ENCODE measurements around the gene SDC4.

SDC4 gene

GRCh38 chr20:45362804-45363610, 14.8 kb upstream of the SDC4 start, which contains the start of gene SYS1 (continued):
- no peak for TF ChIP-seq PRDM2 (tag by site-specific recombination; IDR thresholded peaks at IDR 0.05; ENCODE audit: borderline replicate concordance)

GRCh38 chr20:45361793-45362192, 13.6 kb upstream of the SDC4 start:
- Histone ChIP-seq H3K9me3 (ENCODE audit: control insufficient read depth, insufficient read depth, low read depth, low read length) (no peaks in the 10 kb centered on the region), H3K36me3 (ENCODE audit: control insufficient read depth in 2 of 2, insufficient read depth in 1 of 2, low read length in 2 of 2) (peaks cover 0 to 19% of the 10 kb centered on the region in 2 experiments; a peak in 1 of 3 replicates), H3K4me1 (ENCODE audit: control insufficient read depth, insufficient read depth, low read length) (no peaks in the 10 kb centered on the region; the same call in 1 of the 2 replicates), H3K4me3 (ENCODE audit: low read depth, low read length) (no peak overlapping the region), H3K27ac (ENCODE audit: extremely low read depth, low read depth, low read length) (no peak overlapping the region)
- ChIA-PET CTCF (interaction anchor here (0.9 to 6.5 kb wide), 9 partner anchors 9 to 88 kb away, joined by 3 to 92 read pairs (median 5); no protein-coding TSS in a partner anchor), POLR2A (interaction anchor here (0.6 to 2.4 kb wide), 4 partner anchors 14 to 45 kb away, joined by 5 to 31 read pairs (median 13); partner anchors contain the start of genes DBNDD2 and SDC4)
- TF ChIP-seq ZNF138 (tag by site-specific recombination; IDR thresholded peaks at IDR 0.05; ENCODE audit: borderline replicate concordance) (no peak), ZNF248 (tag by site-specific recombination; IDR thresholded peaks at IDR 0.05) (no peak), ZNF704 (tag by site-specific recombination; IDR thresholded peaks at IDR 0.05) (no peak), ZNF350 (tag by site-specific recombination; IDR thresholded peaks at IDR 0.05) (no peak), PRDM6 (tag by site-specific recombination; IDR thresholded peaks at IDR 0.05) (no peak), KLF7 (tag by site-specific recombination; IDR thresholded peaks at IDR 0.05; ENCODE audit: borderline replicate concordance) (no peak), ZNF610 (tag by site-specific recombination; IDR thresholded peaks at IDR 0.05; ENCODE audit: borderline replicate concordance) (no peak), ZNF341 (tag by site-specific recombination; IDR thresholded peaks at IDR 0.05; ENCODE audit: low read depth) (no peak), ZNF211 (tag by site-specific recombination; IDR thresholded peaks at IDR 0.05; ENCODE audit: low read depth) (no peak), ZBTB21 (tag by site-specific recombination; IDR thresholded peaks at IDR 0.05) (no peak), ZNF629 (tag by site-specific recombination; IDR thresholded peaks at IDR 0.05) (no peak), ZNF488 (tag by site-specific recombination; IDR thresholded peaks at IDR 0.05) (no peak), OVOL3 (tag by site-specific recombination; IDR thresholded peaks at IDR 0.05) (no peak)

Data from HEK293 (cell line).